Embryonic facial prominence (tissue), 1 donor: ENCODE results near the gene PRMT9.

Source experiments
- DNase-seq: peaks from one replicate; pipeline ENCODE4 v3.0.0-alpha.2; 2016; ENCODE audit errors: extremely low spot score

The PRMT9 gene

GRCh38 chr4:147683717-147684700 lies at the start of gene PRMT9:
PRMT9 (minus strand) TSS chr4:147684163; CDS start chr4:147683987, 176 bp downstream.
- DNase-seq = peak; percentile 69

GRCh38 chr4:147732518-147733235 lies 48.7 kb upstream of the PRMT9 start:
- DNase-seq = no peak

- peak; percentile 63 for DNase-seq
Measured at GRCh38 chr4:147731580-147732517, 47.9 kb upstream of the PRMT9 start, which contains the start of gene ARHGAP10. ARHGAP10 (plus strand) TSS chr4:147732088; CDS start chr4:147732302, 214 bp downstream.

GRCh38 chr4:147730333-147730732 lies 46.4 kb upstream of the PRMT9 start:
- no peak for DNase-seq

GRCh38 chr4:147727476-147728028 lies 43.6 kb upstream of the PRMT9 start:
- no peak for DNase-seq

- DNase-seq = no peak
Measured at GRCh38 chr4:147725673-147726072, 41.7 kb upstream of the PRMT9 start.

GRCh38 chr4:147724468-147725201 lies 40.7 kb upstream of the PRMT9 start:
- no peak for DNase-seq

GRCh38 chr4:147723326-147723725 lies 39.4 kb upstream of the PRMT9 start:
- no peak for DNase-seq

- DNase-seq = no peak
Measured at GRCh38 chr4:147717878-147718277, 33.9 kb upstream of the PRMT9 start.

GRCh38 chr4:147714575-147715401 lies 30.8 kb upstream of the PRMT9 start:
- no peak for DNase-seq

- DNase-seq = no peak
Measured at GRCh38 chr4:147709999-147710398, 26.0 kb upstream of the PRMT9 start.

- DNase-seq = no peak
Measured at GRCh38 chr4:147707892-147708672, 24.1 kb upstream of the PRMT9 start.

GRCh38 chr4:147704846-147705245 lies 20.9 kb upstream of the PRMT9 start:
- no peak for DNase-seq

GRCh38 chr4:147696866-147697265 lies 12.9 kb upstream of the PRMT9 start:
- no peak for DNase-seq

- no peak for DNase-seq
Measured at GRCh38 chr4:147693218-147693617, 9.3 kb upstream of the PRMT9 start.

GRCh38 chr4:147691820-147692219 lies 7.9 kb upstream of the PRMT9 start:
- no peak for DNase-seq

GRCh38 chr4:147689067-147689466 lies 5.1 kb upstream of the PRMT9 start:
- DNase-seq = no peak

GRCh38 chr4:147683188-147683591 lies 773 bp downstream of the PRMT9 start:
- no peak for DNase-seq

GRCh38 chr4:147682755-147683154 lies 1.2 kb downstream of the PRMT9 start:
- no peak for DNase-seq
